ENCODE measurements around the gene CAMKK1.

Gene CAMKK1

GRCh38 chr17:3917391-3917931 is 24.6 kb upstream of the CAMKK1 start:
- DNase-seq, result no peak

GRCh38 chr17:3916825-3917224 is 24.0 kb upstream of the CAMKK1 start:
- no peak for DNase-seq

- DNase-seq, result no peak
Measured at GRCh38 chr17:3915995-3916696, 23.3 kb upstream of the CAMKK1 start, which contains the start of gene P2RX1. Gene P2RX1 (minus strand): TSS chr17:3916465. CDS start chr17:3916225, 240 bp downstream.

GRCh38 chr17:3915581-3915994 is 22.7 kb upstream of the CAMKK1 start:
- no peak for DNase-seq

GRCh38 chr17:3914312-3914670 is 21.4 kb upstream of the CAMKK1 start:
- no peak for DNase-seq

GRCh38 chr17:3913531-3914311 is 20.9 kb upstream of the CAMKK1 start:
- peak; percentile 74 for DNase-seq

- no peak for DNase-seq
Measured at GRCh38 chr17:3912827-3913226, 20.0 kb upstream of the CAMKK1 start.

- no peak for DNase-seq
Measured at GRCh38 chr17:3911271-3912053, 18.6 kb upstream of the CAMKK1 start.

GRCh38 chr17:3910420-3911270 is 17.8 kb upstream of the CAMKK1 start:
- no peak for DNase-seq

- DNase-seq, result no peak
Measured at GRCh38 chr17:3909257-3909656, 16.4 kb upstream of the CAMKK1 start.

- no peak for DNase-seq
Measured at GRCh38 chr17:3907483-3908216, 14.8 kb upstream of the CAMKK1 start.

- no peak for DNase-seq
Measured at GRCh38 chr17:3906881-3907280, 14.0 kb upstream of the CAMKK1 start.

- DNase-seq, result no peak
Measured at GRCh38 chr17:3905017-3905520, 12.2 kb upstream of the CAMKK1 start.

- DNase-seq, result no peak
Measured at GRCh38 chr17:3904501-3904900, 11.6 kb upstream of the CAMKK1 start.

- no peak for DNase-seq
Measured at GRCh38 chr17:3903881-3904290, 11.0 kb upstream of the CAMKK1 start.

GRCh38 chr17:3903051-3903825 is 10.4 kb upstream of the CAMKK1 start:
- no peak for DNase-seq

- DNase-seq, result no peak
Measured at GRCh38 chr17:3900646-3901045, 7.8 kb upstream of the CAMKK1 start.

- DNase-seq, result no peak
Measured at GRCh38 chr17:3897731-3898130, 4.9 kb upstream of the CAMKK1 start.

GRCh38 chr17:3896968-3897235 is 4.0 kb upstream of the CAMKK1 start:
- DNase-seq, result no peak

All from fibroblast of skin of scalp (primary cell).